Measurements from ENCODE around the gene GADD45B.

GRCh38 chr19:2481466-2481865, 5.5 kb downstream of the GADD45B start:
- TF ChIP-seq CTCF (IDR thresholded peaks at IDR 0.05; ENCODE audit: insufficient read depth, low read length, poor library complexity, severe bottlenecking) (no peak), EZH2phosphoT487 (conservative IDR thresholded peaks at IDR 0.05; ENCODE audit: low read length) (no peak)
